Chondrocyte (in vitro differentiated cells): ENCODE results near the gene PTPN4. TPM values are rescaled to one million over a fixed set of nuclear protein-coding genes. Genes with fewer than 3 reads are reported as not detected.

Experiments
- DNase-seq: peaks from one replicate; pipeline ENCODE4 v3.0.0; 2021; ENCODE audit warnings: mixed read lengths, low spot score
- H3K27ac Mint-ChIP-seq: one replicate; pipeline ENCODE4 v1.8.0; 2021; ENCODE audit warnings: mild to moderate bottlenecking, moderate library complexity, mixed read lengths; ENCODE audit not compliant: unreplicated experiment
- H3K27me3 Mint-ChIP-seq: 2 replicates; pipeline ENCODE4 v1.8.0; 2021; ENCODE audit warnings: low read depth, mixed read lengths
- H3K36me3 Mint-ChIP-seq: 2 replicates; pipeline ENCODE4 v1.8.0; 2021; ENCODE audit warnings: low read depth, mixed read lengths
- H3K4me1 Mint-ChIP-seq: 2 replicates; pipeline ENCODE4 v1.8.0; 2021; ENCODE audit warnings: low read depth, mild to moderate bottlenecking, mixed read lengths
- H3K4me3 Mint-ChIP-seq: one replicate; pipeline ENCODE4 v1.8.0; 2021; ENCODE audit warnings: mild to moderate bottlenecking, moderate library complexity, mixed read lengths; ENCODE audit not compliant: unreplicated experiment
- H3K9me3 Mint-ChIP-seq: 2 replicates; pipeline ENCODE4 v1.8.0; 2021; ENCODE audit warnings: low read depth, mixed read lengths
- CTCF ChIP-seq: fragments of 200-600 bp; sonication (generic); IDR thresholded peaks from 2 replicates; pipeline ENCODE4 v1.5.0; 2021; ENCODE audit warnings: antibody characterized with exemption, mild to moderate bottlenecking, moderate library complexity
- total RNA-seq: library from RNA; stranded (reverse); gene quantifications from 3 replicates; pipeline ENCODE4 v1.2.1, GENCODE V29; 2021

The PTPN4 gene
- total RNA-seq, 1 donor from 2014 or later: 24.2 TPM

DNA sequence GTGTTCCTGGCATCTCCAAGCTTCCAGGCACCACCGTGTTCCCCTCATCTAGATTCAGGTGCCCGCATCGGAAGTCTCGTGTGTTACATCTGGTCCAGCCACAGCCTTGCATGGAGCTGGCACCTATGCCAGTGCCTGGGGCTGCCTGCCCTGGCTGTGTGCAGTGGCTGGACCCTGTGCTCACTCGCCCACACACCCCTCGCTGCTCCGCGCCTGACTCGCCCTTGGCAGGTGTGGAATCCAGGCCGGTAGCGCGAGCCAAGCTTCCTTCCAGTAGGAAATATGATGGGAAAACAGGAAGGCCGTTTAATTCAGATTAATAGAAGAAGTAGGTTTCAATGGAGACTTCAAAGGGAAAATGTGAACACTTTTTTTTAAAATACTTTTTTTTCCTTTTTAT, 78.0 kb downstream of the PTPN4 start:
- H3K4me3 Mint-ChIP-seq: no peak overlapping the region
- no peaks in the 10 kb centered on the region for H3K9me3 Mint-ChIP-seq
- no peaks in the 10 kb centered on the region for H3K27me3 Mint-ChIP-seq
- no peaks in the 10 kb centered on the region for H3K36me3 Mint-ChIP-seq
- TF ChIP-seq CTCF: no peak
- no peaks in the 10 kb centered on the region for H3K4me1 Mint-ChIP-seq
- H3K27ac Mint-ChIP-seq: no peak overlapping the region
- DNase-seq: no peak

DNA sequence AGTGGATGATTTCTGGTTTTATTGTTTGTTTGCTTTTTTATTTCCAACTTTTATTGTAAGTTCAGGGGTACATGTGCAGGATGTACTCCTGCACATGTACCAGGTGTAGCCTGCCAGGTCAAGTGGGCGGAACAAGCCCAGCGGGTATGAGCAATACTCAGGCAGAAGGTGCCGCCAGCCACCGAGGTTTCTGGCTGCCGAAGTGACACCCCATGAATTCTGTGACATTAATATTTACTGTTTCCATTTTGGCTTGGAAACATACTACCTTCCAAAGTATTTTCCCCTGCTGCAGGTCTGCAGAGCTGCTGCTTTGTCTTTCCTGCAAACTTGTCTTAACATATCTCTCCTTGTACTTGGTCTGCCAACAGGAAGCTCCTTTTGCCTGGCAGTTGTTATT, 78.5 kb downstream of the PTPN4 start:
- Mint-ChIP-seq H3K36me3 (no peaks in the 10 kb centered on the region), H3K9me3 (no peaks in the 10 kb centered on the region), H3K27me3 (no peaks in the 10 kb centered on the region), H3K4me3 (no peak overlapping the region), H3K4me1 (no peaks in the 10 kb centered on the region), H3K27ac (no peak overlapping the region)
- DNase-seq: no peak
- no peak for TF ChIP-seq CTCF

DNA sequence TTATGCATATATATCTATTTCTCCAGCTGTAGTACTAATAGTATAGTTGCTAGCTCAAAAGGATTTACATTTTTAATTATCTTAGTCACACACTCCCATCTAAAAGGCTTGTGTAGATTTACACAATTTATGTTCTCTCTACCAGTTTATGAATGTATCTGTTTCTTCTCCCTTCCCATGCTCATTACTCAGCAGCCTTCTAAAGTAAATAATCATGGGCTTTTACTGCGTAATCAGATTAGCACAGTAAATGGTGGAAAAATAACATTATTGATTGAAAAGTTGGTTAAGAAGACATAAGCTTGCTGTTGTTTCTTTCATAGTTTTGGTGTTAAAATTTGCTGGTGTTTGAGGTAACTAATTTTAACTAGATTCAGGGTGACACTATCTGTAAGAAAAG, 81.8 kb downstream of the PTPN4 start:
- DNase-seq: no peak
- no peak for TF ChIP-seq CTCF
- Mint-ChIP-seq H3K4me1 (no peaks in the 10 kb centered on the region), H3K9me3 (peaks cover 8% of the 10 kb centered on the region), H3K4me3 (no peak overlapping the region), H3K36me3 (no peaks in the 10 kb centered on the region), H3K27me3 (no peaks in the 10 kb centered on the region), H3K27ac (no peak overlapping the region)

- TF ChIP-seq CTCF: no peak
- no peak overlapping the region for H3K4me3 Mint-ChIP-seq
- H3K27ac Mint-ChIP-seq: no peak overlapping the region
- H3K27me3 Mint-ChIP-seq: no peaks in the 10 kb centered on the region
- DNase-seq: no peak
- H3K36me3 Mint-ChIP-seq: no peaks in the 10 kb centered on the region
- peaks cover 8% of the 10 kb centered on the region for H3K9me3 Mint-ChIP-seq
- peaks cover 7% of the 10 kb centered on the region for H3K4me1 Mint-ChIP-seq
Measured at GRCh38 chr2:119846021-119846420, 86.3 kb downstream of the PTPN4 start.

GRCh38 chr2:119849838-119850565, 90.3 kb downstream of the PTPN4 start:
- TF ChIP-seq CTCF: no peak
- peaks cover 25% of the 10 kb centered on the region for H3K9me3 Mint-ChIP-seq
- DNase-seq: no peak
- H3K4me3 Mint-ChIP-seq: no peak overlapping the region
- H3K27me3 Mint-ChIP-seq: no peaks in the 10 kb centered on the region
- H3K36me3 Mint-ChIP-seq: peaks cover 7% of the 10 kb centered on the region
- H3K4me1 Mint-ChIP-seq: peaks cover 7% of the 10 kb centered on the region
- no peak overlapping the region for H3K27ac Mint-ChIP-seq
